Keratinocyte (primary cell): Measurements from ENCODE around the gene GPX4.

ENCODE experiments used
- CTCF ChIP-seq, 3 experiments: IDR thresholded peaks in 1 of 3; conservative IDR thresholded peaks in 1 of 3; optimal IDR thresholded peaks in 1 of 3; 2 replicates in 2 of 3; 3 replicates in 1 of 3; pipeline versions ENCODE3 to v1.5.1; 2011; ENCODE audit warnings: low read length in 3 of 3, mild to moderate bottlenecking in 3 of 3, moderate library complexity in 2 of 3, control low read depth in 1 of 3, inconsistent platforms in 1 of 3; ENCODE audit not compliant: insufficient read depth in 2 of 3; ENCODE audit errors: extremely low read depth in 1 of 3
- EZH2 ChIP-seq: IDR thresholded peaks from one replicate; pipeline ENCODE4 v1.6.1; 2012; ENCODE audit warnings: inconsistent platforms, mild to moderate bottlenecking, low read length, moderate library complexity

GRCh38 chr19:1066748-1067340, 37.0 kb upstream of the GPX4 start, which contains the start of gene ARHGAP45:
- TF ChIP-seq CTCF (optimal IDR thresholded peaks at IDR 0.05 in 1 of 3, IDR thresholded peaks at IDR 0.05 in 1 of 3, conservative IDR thresholded peaks at IDR 0.05 in 1 of 3; ENCODE audit: extremely low read depth in 1 of 3, insufficient read depth in 2 of 3, low read length in 3 of 3) (no peak), EZH2 (no peak)
